HG03558 (cell line): ENCODE data around the gene ATP10A.

Experiments used
- ATAC-seq: cut with Tn5 transposase; IDR thresholded peaks from one replicate; pipeline ENCODE4 v1.9.1; 2021; ENCODE audit warnings: moderate number of reproducible peaks; ENCODE audit not compliant: unreplicated experiment; ENCODE audit errors: extremely low read depth

Gene ATP10A

GRCh38 chr15:25728816-25729215 is 134.3 kb downstream of the ATP10A start:
- no peak for ATAC-seq

- ATAC-seq, result no peak
These were observed 135.1 kb downstream of the ATP10A start for GRCh38 chr15:25727867-25728600.

GRCh38 chr15:25727116-25727515 is 136.0 kb downstream of the ATP10A start:
- no peak for ATAC-seq

- ATAC-seq, result no peak
These were observed 137.4 kb downstream of the ATP10A start for GRCh38 chr15:25725758-25726157.

- ATAC-seq, result no peak
These were observed 138.2 kb downstream of the ATP10A start for GRCh38 chr15:25724899-25725298.

- no peak for ATAC-seq
These were observed 141.5 kb downstream of the ATP10A start for GRCh38 chr15:25721605-25721955.

- ATAC-seq, result no peak
These were observed 143.8 kb downstream of the ATP10A start for GRCh38 chr15:25719101-25719985.

GRCh38 chr15:25718597-25718996 is 144.5 kb downstream of the ATP10A start:
- no peak for ATAC-seq

- no peak for ATAC-seq
These were observed 145.0 kb downstream of the ATP10A start for GRCh38 chr15:25718169-25718536.

GRCh38 chr15:25717457-25718168 is 145.5 kb downstream of the ATP10A start:
- no peak for ATAC-seq

GRCh38 chr15:25717127-25717456 is 146.0 kb downstream of the ATP10A start:
- no peak for ATAC-seq

GRCh38 chr15:25716414-25717126 is 146.6 kb downstream of the ATP10A start:
- no peak for ATAC-seq

GRCh38 chr15:25715536-25716413 is 147.4 kb downstream of the ATP10A start:
- no peak for ATAC-seq

GRCh38 chr15:25714538-25714840 is 148.6 kb downstream of the ATP10A start:
- ATAC-seq, result no peak

- ATAC-seq, result no peak
These were observed 149.2 kb downstream of the ATP10A start for GRCh38 chr15:25713736-25714537.

- no peak for ATAC-seq
These were observed 150.2 kb downstream of the ATP10A start for GRCh38 chr15:25712961-25713355.

GRCh38 chr15:25712192-25712960 is 150.8 kb downstream of the ATP10A start:
- no peak for ATAC-seq

- ATAC-seq, result no peak
These were observed 151.4 kb downstream of the ATP10A start for GRCh38 chr15:25711691-25712090.
